GM19238 (cell line): Measurements from ENCODE around the gene NEK8.
"Not testable (repeated sequence)": the region's sequence is repeated elsewhere in the genome, so short reads cannot be mapped to it uniquely, and the experiment has no call there.

Source experiments
- DNase-seq: peaks from one replicate; pipeline ENCODE4 v3.0.0; 2011; ENCODE audit warnings: low spot score; ENCODE audit not compliant: insufficient read length

NEK8 gene

GRCh38 chr17:28725660-28726225, 2.8 kb upstream of the NEK8 start:
- DNase-seq, result no peak

GRCh38 chr17:28726226-28726626, 2.4 kb upstream of the NEK8 start, which contains the start of gene TLCD1:
TLCD1 (minus strand) TSS chr17:28726233; CDS start chr17:28726097, 136 bp downstream.
- peak; percentile 63 for DNase-seq

GRCh38 chr17:28726627-28727491, 1.7 kb upstream of the NEK8 start:
- peak; percentile 93 for DNase-seq

DNA sequence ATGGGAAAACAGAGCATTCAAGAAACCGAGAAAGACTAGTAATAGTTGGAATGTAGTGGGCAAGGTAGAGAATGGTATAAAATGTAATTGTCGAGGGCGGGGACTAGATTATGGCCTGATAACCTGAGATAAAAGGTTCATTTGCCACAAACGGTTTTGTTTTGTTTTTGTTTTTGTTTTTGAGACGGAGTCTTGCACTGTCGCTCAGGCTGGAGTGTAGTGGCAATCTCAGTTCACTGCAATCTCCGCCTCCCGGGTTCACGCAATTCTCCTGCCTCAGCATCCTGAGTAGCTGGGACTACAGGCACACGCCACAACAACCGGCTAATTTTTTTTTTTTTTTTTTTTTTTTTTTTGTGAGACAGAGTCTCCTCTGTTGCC, 1.4 kb downstream of the NEK8 start:
- no peak for DNase-seq

GRCh38 chr17:28733346-28733745, 4.8 kb downstream of the NEK8 start:
- no peak for DNase-seq

DNA sequence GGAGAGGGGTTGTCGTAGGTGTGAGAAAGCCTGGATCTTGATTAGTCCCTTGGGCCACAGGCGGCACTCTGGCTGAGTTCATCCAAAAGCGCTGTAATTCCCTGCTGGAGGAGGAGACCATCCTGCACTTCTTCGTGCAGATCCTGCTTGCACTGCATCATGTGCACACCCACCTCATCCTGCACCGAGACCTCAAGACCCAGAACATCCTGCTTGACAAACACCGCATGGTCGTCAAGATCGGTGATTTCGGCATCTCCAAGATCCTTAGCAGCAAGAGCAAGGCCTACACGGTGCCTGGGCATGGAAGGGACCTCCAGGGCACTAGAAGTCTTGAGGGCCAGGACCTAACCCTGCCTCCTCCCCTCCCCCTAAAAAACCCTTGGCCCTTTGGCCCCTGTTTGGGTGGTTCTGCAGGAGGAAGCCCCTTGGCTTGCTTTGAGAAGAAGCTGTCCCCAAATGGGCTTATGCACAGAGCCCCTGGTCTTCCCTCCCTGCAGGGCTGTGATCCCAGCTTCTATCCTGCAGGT, 6.2 kb downstream of the NEK8 start:
- DNase-seq, result no peak

GRCh38 chr17:28735242-28735722, 6.7 kb downstream of the NEK8 start:
- no peak for DNase-seq

- not testable (repeated sequence) for DNase-seq
These were observed 7.6 kb downstream of the NEK8 start for GRCh38 chr17:28735913-28736769.

DNA sequence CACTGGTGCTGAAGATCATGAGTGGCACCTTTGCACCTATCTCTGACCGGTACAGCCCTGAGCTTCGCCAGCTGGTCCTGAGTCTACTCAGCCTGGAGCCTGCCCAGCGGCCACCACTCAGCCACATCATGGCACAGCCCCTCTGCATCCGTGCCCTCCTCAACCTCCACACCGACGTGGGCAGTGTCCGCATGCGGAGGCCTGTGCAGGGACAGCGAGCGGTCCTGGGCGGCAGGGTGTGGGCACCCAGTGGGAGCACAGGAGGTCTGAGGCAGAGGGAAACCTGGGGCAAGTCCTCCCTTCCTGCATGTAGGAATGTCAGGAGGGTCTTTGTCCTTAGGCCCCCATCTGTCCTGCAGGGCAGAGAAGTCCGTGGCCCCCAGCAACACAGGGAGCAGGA, 8.7 kb downstream of the NEK8 start:
- DNase-seq, result no peak

GRCh38 chr17:28737770-28738679, 9.4 kb downstream of the NEK8 start:
- peak; percentile 78 for DNase-seq

GRCh38 chr17:28738680-28739384, 10.2 kb downstream of the NEK8 start:
- DNase-seq, result no peak

DNA sequence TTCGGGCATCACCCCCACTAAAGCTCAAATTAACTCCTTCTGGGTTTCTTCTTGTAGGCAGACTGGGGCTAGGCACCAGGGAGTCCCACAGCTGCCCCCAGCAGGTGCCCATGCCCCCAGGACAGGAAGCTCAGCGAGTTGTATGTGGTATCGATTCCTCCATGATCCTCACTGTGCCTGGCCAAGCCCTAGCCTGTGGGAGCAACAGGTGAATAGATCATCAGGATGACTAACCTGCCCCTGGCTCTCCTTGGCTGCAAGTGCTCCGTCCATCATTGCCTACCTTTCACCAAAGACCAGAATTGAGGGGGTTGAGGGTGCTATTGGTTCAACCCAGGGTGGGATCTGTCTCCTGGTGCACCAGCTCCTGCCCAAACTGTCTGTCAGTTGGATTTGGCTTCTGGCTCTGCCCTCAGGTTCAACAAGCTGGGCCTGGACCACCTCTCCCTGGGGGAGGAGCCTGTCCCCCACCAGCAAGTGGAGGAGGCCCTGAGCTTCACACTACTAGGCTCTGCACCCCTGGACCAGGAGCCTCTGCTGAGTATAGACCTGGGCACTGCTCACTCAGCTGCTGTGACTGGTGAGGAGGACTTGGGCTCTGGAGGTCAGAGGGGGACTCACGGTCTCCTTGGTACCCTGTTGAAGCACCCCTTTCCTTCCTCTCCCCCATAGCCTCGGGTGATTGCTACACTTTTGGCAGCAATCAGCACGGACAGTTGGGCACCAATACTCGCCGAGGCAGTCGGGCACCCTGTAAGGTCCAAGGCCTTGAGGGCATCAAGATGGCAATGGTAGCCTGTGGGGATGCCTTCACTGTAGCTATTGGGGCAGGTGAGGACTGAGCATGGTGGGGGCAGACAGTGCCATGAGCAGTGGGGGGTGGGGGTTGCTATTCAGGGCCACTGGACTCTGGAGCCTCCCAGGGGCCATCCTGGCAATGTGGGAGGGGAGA, 12.1 kb downstream of the NEK8 start:
- no peak for DNase-seq

DNA sequence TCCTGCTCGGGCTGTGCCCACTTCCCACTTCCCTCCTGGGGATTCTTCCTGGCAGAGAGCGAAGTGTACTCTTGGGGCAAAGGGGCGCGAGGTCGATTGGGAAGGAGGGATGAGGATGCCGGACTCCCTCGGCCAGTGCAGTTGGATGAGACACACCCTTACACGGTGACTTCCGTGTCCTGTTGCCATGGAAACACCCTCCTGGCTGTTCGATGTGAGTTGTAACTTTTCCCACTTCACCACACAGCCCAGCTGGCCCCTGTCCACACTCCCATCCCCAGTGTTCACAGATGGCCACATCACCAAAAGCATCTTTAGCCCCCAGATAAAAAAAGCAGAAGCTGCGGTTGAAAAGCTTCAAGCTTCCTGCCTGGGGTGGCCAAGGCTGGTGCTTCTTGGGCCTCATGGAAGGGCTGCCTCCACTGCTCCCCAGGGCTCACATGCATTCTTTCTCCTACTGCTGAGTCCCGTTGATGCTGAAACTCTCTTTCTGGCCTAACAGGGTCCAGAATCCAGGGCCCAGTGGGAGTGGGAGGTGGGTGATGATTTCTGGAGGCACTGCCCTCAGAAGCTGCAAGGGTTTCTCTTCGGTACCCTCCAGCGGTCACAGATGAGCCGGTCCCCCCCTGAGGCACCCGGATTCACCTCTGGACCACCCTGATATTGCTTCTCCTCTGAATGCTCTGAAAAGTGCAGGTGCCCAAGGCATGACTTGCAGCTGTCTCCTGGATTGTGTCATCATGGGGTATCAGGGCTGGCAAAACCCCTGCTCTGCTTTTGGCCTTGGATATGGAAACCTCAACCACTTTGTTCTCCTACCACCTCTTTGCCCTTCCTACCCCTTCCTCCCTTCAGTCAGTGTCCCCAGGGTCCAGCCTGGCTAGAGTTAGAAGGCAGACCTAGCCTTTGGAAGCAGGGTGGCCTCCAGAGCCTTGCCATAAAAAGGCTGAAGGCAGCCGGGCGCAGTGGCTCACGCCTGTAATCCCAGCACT, 13.1 kb downstream of the NEK8 start:
- no peak for DNase-seq

DNA sequence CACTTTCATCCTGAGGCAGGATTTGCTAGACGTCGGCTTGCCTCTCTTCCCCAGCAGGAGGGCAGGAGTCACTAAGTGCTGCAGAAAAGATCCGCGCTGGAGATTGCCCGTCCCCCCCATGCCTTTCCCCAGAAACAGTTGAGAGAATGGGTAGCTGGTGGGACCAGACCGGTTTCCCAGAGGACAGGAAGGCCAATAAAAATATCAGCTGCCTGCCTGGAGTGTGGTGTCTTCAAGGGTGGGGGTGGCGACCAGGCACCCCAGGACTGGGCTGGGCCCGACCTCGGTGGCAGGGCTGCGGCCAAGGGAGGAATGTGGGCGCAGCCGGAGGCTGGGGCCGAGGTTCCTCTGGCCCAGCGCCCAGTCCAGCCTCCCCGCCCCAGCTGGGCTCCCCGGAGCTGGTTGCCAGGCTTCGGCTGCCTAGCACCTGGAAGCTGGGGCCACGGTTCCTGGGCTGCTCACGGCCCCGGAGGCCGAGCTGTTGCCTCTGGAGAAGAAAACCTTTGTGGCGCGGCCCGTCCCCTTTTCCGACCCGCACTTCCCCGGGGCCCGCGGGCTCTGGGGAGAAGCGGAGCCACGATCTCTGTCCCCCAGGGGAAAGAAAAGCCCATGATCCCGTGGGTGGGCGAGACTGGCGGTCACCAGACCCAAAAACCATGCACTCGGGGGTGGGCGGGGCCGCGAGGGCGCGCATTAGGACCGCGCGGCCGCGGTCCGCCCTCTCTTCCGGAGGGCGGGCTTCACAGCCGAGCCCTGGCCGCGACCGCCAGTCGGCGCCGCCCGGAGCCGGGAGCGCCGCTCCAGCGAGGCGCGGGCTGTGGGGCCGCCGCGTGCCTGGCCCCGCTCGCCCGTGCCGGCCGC, 14.9 kb downstream of the NEK8 start, which contains the start of gene TRAF4:
Gene TRAF4 (plus strand): TSS at position 769 of the 861 bp plus-strand sequence. CDS start 102 bp downstream, outside the sequence.
- peak; percentile 63 for DNase-seq

GRCh38 chr17:28744104-28744971, 15.8 kb downstream of the NEK8 start:
- no peak for DNase-seq
